ENCODE data around the gene DAP. TPM values are rescaled to one million over a fixed set of nuclear protein-coding genes. Genes with fewer than 3 reads are reported as not detected.
"Not testable (repeated sequence)": the region's sequence is repeated elsewhere in the genome, so short reads cannot be mapped to it uniquely, and the experiment has no call there.

The DAP gene
- total RNA-seq, 1 experiment from 2014 or later, result 17.1 TPM

DNA sequence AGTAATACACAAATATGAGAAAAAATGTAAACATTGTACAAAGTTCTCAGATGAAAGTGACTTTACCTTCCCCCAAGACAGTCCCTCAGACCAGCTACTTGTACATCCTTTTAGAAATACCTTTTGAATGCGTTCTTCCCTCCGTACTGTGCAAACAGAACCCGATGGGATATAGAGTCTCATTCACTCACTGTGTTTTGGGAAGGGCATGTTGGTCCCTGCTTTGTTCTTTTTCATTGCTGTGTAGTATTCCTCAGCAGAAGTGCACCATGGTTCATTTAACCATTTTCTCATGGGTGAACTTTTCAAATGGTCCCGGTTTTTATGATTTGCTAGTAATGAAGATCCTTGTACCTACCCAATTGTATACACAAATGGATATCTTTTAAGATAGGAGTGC lies 102.8 kb downstream of the DAP start:
- no peak for DNase-seq (ENCODE audit: low read depth, low spot score)
- in situ Hi-C loops (cut with HindIII; ENCODE audit: low pct_unique_long_range_greater_than_20kb, low sequenced_read_pairs), result no loop called here

DNA sequence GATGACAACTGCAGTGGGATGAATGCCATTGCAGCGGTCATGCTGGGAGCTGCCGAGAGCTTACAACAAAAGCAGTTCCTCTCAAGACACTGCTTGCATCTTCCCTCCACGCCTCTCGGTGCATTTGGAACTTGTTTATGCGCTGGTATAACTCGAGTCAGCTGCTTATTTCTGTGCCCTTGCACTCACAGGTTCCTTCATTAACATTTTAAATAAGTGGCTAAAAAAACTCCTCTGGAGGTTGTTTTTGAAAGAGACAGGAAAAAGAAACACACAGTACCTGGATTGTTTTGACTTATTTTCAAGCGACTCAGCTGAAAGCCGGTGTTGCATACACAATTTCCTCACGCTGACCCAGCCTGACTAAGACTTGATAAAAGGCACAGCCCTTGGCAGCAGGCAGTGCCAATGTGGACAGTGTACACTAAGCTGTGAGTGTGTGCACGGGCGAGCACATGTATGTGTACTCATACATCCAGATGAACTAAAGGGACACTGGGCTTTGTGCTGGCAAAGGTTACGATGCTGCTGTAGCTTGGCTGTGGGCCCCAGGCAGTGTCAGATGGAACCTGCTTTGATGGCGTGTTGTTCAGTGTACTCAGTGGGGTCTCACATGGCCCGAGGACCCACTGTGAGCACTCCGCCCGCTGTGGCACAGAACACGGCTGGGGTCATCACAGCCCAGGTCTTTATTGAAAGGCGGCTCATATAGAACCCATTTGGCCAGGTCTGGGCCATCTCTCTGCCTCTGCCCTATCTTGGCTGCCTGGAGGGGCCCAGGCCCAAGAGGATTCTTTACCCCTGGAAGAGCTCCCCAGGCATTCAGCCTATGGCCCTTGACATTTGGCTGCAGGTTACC lies 104.8 kb downstream of the DAP start:
- DNase-seq (ENCODE audit: low read depth, low spot score), result no peak
- in situ Hi-C loops (cut with HindIII; ENCODE audit: low pct_unique_long_range_greater_than_20kb, low sequenced_read_pairs), result no loop called here

- no peak for DNase-seq (ENCODE audit: low read depth, low spot score)
Observed at GRCh38 chr5:10655161-10655971, 105.7 kb downstream of the DAP start.

DNA sequence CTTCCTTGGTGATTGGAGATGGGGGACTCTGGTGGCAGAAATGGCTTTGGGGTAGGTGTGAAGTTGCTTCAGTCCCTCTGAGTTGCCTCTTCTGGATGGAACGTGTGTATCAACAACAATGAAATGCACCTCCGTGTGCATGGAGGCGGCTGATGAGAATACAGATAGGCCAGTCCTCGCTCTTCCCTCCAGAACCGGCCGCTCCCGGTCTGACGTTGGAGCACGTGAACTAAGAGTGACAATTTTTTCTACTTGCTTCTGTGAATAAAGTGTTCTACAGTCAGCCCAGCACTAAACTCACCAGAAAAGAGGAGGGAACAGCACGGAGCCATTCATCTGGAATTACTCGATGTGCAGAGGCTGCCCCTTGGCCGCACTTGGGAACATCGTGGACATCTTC lies 106.5 kb downstream of the DAP start:
- no peak for DNase-seq (ENCODE audit: low read depth, low spot score)
- in situ Hi-C loops (cut with HindIII; ENCODE audit: low pct_unique_long_range_greater_than_20kb, low sequenced_read_pairs), result no loop called here

More at GRCh38 chr5:10655161-10655971, 105.7 kb downstream of the DAP start:
- in situ Hi-C loops (cut with HindIII; ENCODE audit: low pct_unique_long_range_greater_than_20kb, low sequenced_read_pairs), result no loop called here

DNA sequence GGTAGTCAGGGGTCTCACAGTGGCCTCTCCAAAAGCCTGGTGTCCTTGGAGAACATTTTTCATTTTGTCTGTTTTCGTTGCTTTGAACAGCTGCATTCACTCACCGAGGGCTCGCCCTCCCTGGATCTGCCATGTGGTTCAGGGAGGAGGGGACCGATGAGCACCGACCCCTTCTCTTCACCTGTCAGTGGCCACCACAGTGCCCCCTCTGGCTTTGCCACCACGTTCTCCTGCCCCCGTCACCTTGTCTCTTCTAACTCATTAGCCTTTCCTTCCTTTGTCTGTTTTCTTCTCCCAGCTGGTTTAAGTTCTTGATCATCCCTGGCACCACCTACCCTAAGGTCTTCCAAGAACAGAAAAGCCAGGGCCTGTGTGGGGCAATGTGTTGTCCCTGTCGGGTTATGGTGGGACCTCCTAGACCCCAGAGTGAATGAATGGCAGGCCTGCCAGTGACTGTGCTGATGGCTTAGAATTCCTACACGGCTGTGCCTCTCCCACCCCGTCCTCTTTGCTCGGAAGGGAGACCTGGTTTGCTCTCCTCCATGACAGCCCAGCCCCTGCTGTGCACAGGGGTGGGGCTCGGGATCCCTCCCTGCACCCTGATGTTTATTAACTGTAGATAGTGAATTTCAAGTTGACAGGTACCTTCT lies 107.2 kb downstream of the DAP start:
- in situ Hi-C loops (cut with HindIII; ENCODE audit: low pct_unique_long_range_greater_than_20kb, low sequenced_read_pairs), result no loop called here
- no peak for DNase-seq (ENCODE audit: low read depth, low spot score)

- in situ Hi-C loops (cut with HindIII; ENCODE audit: low pct_unique_long_range_greater_than_20kb, low sequenced_read_pairs), result no loop called here
Observed at GRCh38 chr5:10653043-10653442, 108.0 kb downstream of the DAP start.

DNA sequence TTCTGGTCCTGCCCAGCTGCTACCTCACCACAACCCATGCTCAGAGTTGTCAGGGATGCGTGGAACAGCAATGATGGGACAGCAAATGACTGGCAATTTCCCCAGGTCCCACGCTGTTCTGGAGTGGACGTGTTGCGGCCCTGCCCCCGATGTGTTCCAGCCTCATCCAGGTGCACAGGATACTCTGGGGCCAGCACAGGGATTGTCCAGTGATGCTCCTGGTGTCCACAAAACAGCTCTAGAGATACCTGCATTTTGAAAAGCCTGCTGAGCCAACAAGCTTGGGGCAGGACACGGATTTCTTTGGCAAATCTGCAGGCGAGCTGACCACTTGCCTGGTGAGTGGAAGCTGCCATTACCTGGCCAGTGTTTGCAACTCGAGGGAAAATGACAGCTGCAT lies 108.4 kb downstream of the DAP start:
- no peak for DNase-seq (ENCODE audit: low read depth, low spot score)

More at GRCh38 chr5:10653043-10653442, 108.0 kb downstream of the DAP start:
- no peak for DNase-seq (ENCODE audit: low read depth, low spot score)

GRCh38 chr5:10652151-10652550 lies 108.9 kb downstream of the DAP start:
- in situ Hi-C loops (cut with HindIII; ENCODE audit: low pct_unique_long_range_greater_than_20kb, low sequenced_read_pairs), result no loop called here
- DNase-seq (ENCODE audit: low read depth, low spot score), result no peak

More for the DNA sequence above, 108.4 kb downstream of the DAP start:
- in situ Hi-C loops (cut with HindIII; ENCODE audit: low pct_unique_long_range_greater_than_20kb, low sequenced_read_pairs), result no loop called here

GRCh38 chr5:10649666-10650380 lies 111.2 kb downstream of the DAP start:
- DNase-seq (ENCODE audit: low read depth, low spot score), result no peak
- in situ Hi-C loops (cut with HindIII; ENCODE audit: low pct_unique_long_range_greater_than_20kb, low sequenced_read_pairs), result no loop called here

DNA sequence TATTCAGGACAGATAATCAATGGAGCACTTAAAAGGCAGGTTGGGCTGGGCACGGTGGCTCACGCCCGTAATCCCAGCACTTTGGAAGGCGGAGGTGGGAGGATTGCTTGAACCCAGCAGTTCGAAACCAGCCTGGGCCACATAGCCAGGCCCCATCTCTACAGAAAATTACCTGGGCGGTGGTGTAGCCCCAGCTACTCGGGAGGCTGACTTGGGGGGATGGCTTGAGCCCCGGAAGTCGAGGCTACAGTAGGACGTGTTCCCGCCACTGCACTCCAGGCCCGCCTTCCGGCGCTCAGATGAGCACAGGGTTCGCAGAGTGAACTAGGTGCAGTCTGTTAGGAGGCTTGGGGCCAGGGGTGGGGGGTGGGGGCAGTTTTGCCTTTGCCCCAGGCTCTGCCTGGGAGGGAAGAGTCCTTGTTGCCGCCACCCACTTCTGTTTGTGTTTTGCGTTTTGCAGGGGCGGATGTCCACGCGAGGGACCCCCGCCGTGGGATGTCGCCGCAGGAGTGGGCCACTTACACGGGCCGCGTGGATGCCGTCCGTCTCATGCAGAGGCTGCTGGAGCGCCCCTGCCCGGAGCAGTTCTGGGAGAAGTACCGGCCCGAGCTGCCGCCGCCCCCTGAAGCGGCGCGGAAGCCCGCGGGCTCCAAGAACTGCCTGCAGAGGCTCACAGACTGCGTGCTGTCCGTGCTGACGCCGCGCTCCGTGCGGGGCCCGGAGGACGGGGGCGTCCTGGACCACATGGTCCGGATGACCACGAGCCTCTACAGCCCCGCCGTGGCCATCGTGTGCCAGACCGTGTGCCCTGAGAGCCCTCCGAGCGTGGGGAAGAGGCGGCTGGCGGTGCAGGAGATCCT lies 112.0 kb downstream of the DAP start:
- in situ Hi-C loops (cut with HindIII; ENCODE audit: low pct_unique_long_range_greater_than_20kb, low sequenced_read_pairs), result no loop called here
- DNase-seq (ENCODE audit: low read depth, low spot score), result no peak

DNA sequence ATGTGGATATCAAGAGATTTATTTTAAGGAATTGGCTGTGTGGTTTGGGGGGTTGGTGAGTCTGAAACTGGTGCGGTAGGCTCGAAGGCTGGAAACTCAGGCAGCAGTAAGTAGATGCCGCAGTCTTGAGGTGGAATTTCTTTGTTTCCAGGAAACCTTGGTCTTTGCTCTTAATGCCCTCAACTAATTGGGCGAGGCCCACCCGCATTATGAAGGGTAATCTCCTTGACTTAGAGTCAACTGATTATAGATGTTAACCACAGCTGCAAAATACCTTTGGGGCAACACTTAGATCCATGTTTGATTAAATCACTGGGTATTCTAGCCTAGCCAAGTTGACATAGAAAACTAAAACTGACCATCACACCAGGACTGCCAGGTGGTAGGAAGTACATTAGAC lies 113.4 kb downstream of the DAP start:
- DNase-seq (ENCODE audit: low read depth, low spot score), result no peak
- in situ Hi-C loops (cut with HindIII; ENCODE audit: low pct_unique_long_range_greater_than_20kb, low sequenced_read_pairs), result no loop called here

DNA sequence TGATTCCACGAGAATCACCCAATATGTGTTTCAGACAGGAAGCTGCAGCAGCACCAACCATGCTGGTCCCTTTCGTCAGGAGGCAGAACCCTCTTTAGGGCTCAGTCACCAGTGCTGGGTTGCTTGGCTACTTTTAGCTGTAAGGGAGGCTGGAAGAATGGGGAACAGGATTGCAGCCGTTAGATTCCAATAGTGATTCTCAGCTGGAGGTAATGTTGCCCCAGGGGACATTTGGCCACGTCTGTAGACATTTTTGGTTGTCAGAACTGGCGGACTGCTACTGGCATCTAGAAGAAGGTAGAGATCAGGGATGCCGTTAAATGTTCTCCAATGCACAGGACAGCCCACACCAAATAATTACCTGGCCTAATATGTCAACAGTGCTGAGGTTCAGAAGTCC lies 115.4 kb downstream of the DAP start:
- in situ Hi-C loops (cut with HindIII; ENCODE audit: low pct_unique_long_range_greater_than_20kb, low sequenced_read_pairs), result no loop called here
- no peak for DNase-seq (ENCODE audit: low read depth, low spot score)

GRCh38 chr5:10645146-10645545 lies 115.9 kb downstream of the DAP start:
- no peak for DNase-seq (ENCODE audit: low read depth, low spot score)
- in situ Hi-C loops (cut with HindIII; ENCODE audit: low pct_unique_long_range_greater_than_20kb, low sequenced_read_pairs), result no loop called here

DNA sequence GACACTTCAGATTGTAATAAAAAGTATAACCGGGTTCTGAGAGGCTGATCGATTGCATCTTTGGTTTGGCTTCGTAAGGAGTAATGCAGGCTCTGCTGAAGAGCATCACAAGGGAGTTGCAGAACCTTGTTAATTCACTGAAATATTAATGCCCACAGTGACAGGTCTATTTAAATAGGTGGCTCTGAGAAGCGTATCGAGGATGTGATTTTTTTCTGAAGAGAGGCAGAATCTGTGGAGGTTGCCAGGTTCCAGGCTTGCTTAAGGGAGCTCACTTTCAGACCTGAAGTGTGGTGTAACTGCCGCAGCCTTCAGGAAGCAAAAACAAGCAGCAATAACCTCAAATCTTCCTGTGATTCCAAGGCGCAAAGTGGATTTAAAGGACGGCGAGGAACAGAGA lies 116.8 kb downstream of the DAP start:
- in situ Hi-C loops (cut with HindIII; ENCODE audit: low pct_unique_long_range_greater_than_20kb, low sequenced_read_pairs), result no loop called here
- no peak for DNase-seq (ENCODE audit: low read depth, low spot score)

DNA sequence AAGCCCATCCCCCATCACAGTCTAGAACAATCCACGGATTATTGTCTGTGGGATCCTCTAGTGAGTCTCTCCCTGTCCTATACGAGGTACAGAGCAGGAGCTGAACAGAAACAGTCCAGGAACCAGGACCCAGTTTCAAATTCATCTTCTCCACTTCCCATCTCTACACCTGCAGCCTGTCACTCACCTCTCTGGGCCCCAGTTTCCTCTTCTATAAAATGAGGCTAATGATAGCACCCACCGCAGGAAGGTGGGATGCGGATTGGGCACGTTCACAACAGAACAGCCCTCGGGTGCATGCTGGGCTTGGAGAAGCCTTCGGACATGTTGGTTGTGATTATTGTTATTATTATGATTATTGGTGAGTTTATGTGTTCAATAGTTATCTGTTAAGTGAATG lies 118.7 kb downstream of the DAP start:
- no peak for DNase-seq (ENCODE audit: low read depth, low spot score)
- in situ Hi-C loops (cut with HindIII; ENCODE audit: low pct_unique_long_range_greater_than_20kb, low sequenced_read_pairs), result no loop called here

DNA sequence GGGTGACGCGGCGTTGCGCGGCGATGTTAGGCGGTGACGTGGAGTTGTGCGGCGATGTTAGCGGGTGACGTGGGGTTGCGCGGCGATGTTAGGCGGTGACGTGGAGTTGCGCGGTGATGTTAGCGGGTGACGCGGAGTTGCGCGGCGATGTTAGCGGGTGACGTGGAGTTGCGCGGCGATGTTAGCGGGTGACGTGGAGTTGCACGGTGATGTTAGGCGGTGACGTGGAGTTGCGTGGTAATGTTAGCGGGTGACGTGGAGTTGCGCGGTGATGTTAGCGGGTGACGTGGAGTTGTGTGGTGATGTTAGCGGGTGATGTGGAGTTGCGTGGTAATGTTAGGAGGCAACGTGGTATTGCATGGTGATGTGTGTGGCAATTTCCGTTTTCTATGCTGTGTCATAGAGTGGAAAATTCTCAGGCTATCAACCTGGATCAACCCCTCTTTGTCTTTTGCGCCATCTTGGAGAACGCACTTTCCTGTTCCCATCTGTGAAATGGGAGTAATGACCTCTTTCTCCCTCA lies 121.1 kb downstream of the DAP start:
- in situ Hi-C loops (cut with HindIII; ENCODE audit: low pct_unique_long_range_greater_than_20kb, low sequenced_read_pairs), result no loop called here
- DNase-seq (ENCODE audit: low read depth, low spot score), result no peak

DNA sequence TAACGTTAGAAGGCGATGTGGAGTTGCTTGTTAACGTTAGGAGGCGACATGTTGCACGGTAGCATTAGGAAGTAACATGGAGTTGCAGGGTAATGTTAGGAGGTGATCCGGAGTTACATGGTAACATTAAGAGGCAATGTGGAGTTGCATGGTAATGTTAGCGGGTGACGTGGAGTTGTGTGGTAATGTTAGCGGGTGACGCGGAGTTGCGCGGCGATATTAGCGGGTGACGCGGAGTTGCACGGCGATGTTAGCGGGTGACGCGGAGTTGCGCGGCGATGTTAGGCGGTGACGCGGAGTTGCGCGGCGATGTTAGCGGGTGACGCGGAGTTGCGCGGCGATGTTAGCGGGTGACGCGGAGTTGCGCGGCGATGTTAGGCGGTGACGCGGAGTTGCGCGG lies 122.3 kb downstream of the DAP start:
- in situ Hi-C loops (cut with HindIII; ENCODE audit: low pct_unique_long_range_greater_than_20kb, low sequenced_read_pairs); DNase-seq (ENCODE audit: low read depth, low spot score): not testable (repeated sequence)

Measured in SK-MEL-5 (cell line).